LNCaP clone FGC (cell line): ENCODE results near the gene UBE2O.
A peak's percentile ranks its signal among the peaks of the same experiment; 100 is the strongest.

ENCODE experiments used
- DNase-seq: peaks from one replicate; pipeline ENCODE4 v3.0.0-alpha.2; 2011; ENCODE audit warnings: low read depth
- H3K4me3 ChIP-seq: 2 replicates; pipeline ENCODE4 v1.5.1; 2011; ENCODE audit warnings: mild to moderate bottlenecking, low read depth, low read length, control low read depth
- CTCF ChIP-seq: IDR thresholded peaks from 2 replicates; pipeline ENCODE4 v1.5.1; 2012; ENCODE audit warnings: mild to moderate bottlenecking; ENCODE audit not compliant: control insufficient read depth, insufficient read depth; ENCODE audit errors: extremely low read depth

Gene UBE2O

GRCh38 chr17:76411247-76411646 is 41.7 kb downstream of the UBE2O start:
- H3K4me3 ChIP-seq: no peak overlapping the region
- no peak for TF ChIP-seq CTCF

GRCh38 chr17:76410328-76410965 is 42.5 kb downstream of the UBE2O start:
- DNase-seq: no peak
- no peak for TF ChIP-seq CTCF
- H3K4me3 ChIP-seq: no peak overlapping the region

More at GRCh38 chr17:76411247-76411646, 41.7 kb downstream of the UBE2O start:
- no peak for DNase-seq

GRCh38 chr17:76408037-76408849 is 44.7 kb downstream of the UBE2O start:
- TF ChIP-seq CTCF: peak; percentile 98
- DNase-seq: no peak

GRCh38 chr17:76407509-76407908 is 45.4 kb downstream of the UBE2O start:
- no peak overlapping the region for H3K4me3 ChIP-seq
- DNase-seq: no peak
- no peak for TF ChIP-seq CTCF

More at GRCh38 chr17:76408037-76408849, 44.7 kb downstream of the UBE2O start:
- H3K4me3 ChIP-seq: no peak overlapping the region

GRCh38 chr17:76405967-76406647 is 46.8 kb downstream of the UBE2O start:
- no peak for DNase-seq
- no peak for TF ChIP-seq CTCF
- H3K4me3 ChIP-seq: no peak overlapping the region

GRCh38 chr17:76405607-76405966 is 47.4 kb downstream of the UBE2O start:
- H3K4me3 ChIP-seq: no peak overlapping the region
- TF ChIP-seq CTCF: no peak
- DNase-seq: no peak
